Measurements from ENCODE around the gene NCKIPSD.

Gene NCKIPSD

DNA sequence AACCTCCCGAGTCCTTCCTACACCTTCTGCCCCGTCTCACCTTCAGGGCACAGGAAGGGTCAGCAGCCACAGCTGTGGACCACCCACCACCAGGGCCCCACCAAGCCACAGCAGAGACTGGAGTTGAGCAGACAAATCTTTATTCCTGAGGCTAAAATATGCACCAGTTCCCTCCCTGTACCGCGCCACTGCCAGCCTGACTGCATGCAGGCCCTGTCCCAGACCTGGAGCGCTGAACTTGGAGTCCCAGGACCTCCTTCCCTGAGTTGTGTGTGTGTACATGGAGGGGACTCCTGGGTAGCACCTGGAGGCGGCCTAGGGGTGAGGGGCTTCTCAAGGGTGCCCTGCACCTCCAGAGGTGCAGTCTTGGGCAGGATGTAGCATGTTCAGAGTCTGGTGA lies 60.1 kb downstream of the NCKIPSD start:
- no peaks in the 10 kb centered on the region for H4K20me1 ChIP-seq (ENCODE audit: insufficient read depth, low read length)
- H3K79me2 ChIP-seq (ENCODE audit: low read length): no peaks in the 10 kb centered on the region
- H3K4me2 ChIP-seq (ENCODE audit: low read length): no peak overlapping the region
- H3K27me3 ChIP-seq (ENCODE audit: low read depth, low read length): no peaks in the 10 kb centered on the region
- H3K4me3 ChIP-seq (ENCODE audit: low read length): no peak overlapping the region
- no peak overlapping the region for H3K9ac ChIP-seq (ENCODE audit: low read length)
- TF ChIP-seq EZH2phosphoT487 (IDR thresholded peaks at IDR 0.05; ENCODE audit: low read depth): no peak
- TF ChIP-seq CTCF (IDR thresholded peaks at IDR 0.05; ENCODE audit: low read depth, low read length): no peak
- H3K27ac ChIP-seq (ENCODE audit: low read length): no peak overlapping the region
- no peak overlapping the region for H2AFZ ChIP-seq (ENCODE audit: low read depth, low read length)
- H3K9me3 ChIP-seq (ENCODE audit: insufficient read depth, low read length): no peaks in the 10 kb centered on the region
- no peaks in the 10 kb centered on the region for H3K4me1 ChIP-seq (ENCODE audit: low read length)
- H3K36me3 ChIP-seq (replicated peaks; ENCODE audit: low read depth, low read length): peaks cover 26% of the 10 kb centered on the region

GRCh38 chr3:48624767-48625166 lies 60.9 kb downstream of the NCKIPSD start:
- Histone ChIP-seq H3K9me3 (ENCODE audit: insufficient read depth, low read length) (peaks cover under 1% of the 10 kb centered on the region; the same call in 1 of the 2 replicates), H3K27ac (ENCODE audit: low read length) (no peak overlapping the region), H4K20me1 (ENCODE audit: insufficient read depth, low read length) (no peaks in the 10 kb centered on the region), H2AFZ (ENCODE audit: low read depth, low read length) (no peak overlapping the region), H3K4me2 (ENCODE audit: low read length) (no peak overlapping the region), H3K4me3 (ENCODE audit: low read length) (no peak overlapping the region), H3K36me3 (replicated peaks; ENCODE audit: low read depth, low read length) (peaks cover 25% of the 10 kb centered on the region), H3K4me1 (ENCODE audit: low read length) (no peaks in the 10 kb centered on the region), H3K9ac (ENCODE audit: low read length) (no peak overlapping the region), H3K27me3 (ENCODE audit: low read depth, low read length) (no peaks in the 10 kb centered on the region), H3K79me2 (ENCODE audit: low read length) (no peaks in the 10 kb centered on the region)
- TF ChIP-seq EZH2phosphoT487 (IDR thresholded peaks at IDR 0.05; ENCODE audit: low read depth): no peak
- TF ChIP-seq CTCF (IDR thresholded peaks at IDR 0.05; ENCODE audit: low read depth, low read length): no peak

- no peak overlapping the region for H3K9ac ChIP-seq (ENCODE audit: low read length)
Measured at GRCh38 chr3:48623851-48624547, 61.7 kb downstream of the NCKIPSD start.

More at GRCh38 chr3:48623851-48624547, 61.7 kb downstream of the NCKIPSD start:
- Histone ChIP-seq H3K4me2 (ENCODE audit: low read length) (no peak overlapping the region), H3K36me3 (replicated peaks; ENCODE audit: low read depth, low read length) (peaks cover 24% of the 10 kb centered on the region), H3K27me3 (ENCODE audit: low read depth, low read length) (no peaks in the 10 kb centered on the region), H3K9me3 (ENCODE audit: insufficient read depth, low read length) (peaks cover 5% of the 10 kb centered on the region; the same call in 1 of the 2 replicates), H3K4me1 (ENCODE audit: low read length) (no peaks in the 10 kb centered on the region), H4K20me1 (ENCODE audit: insufficient read depth, low read length) (no peaks in the 10 kb centered on the region), H3K27ac (ENCODE audit: low read length) (no peak overlapping the region), H3K79me2 (ENCODE audit: low read length) (no peaks in the 10 kb centered on the region), H3K4me3 (ENCODE audit: low read length) (no peak overlapping the region), H2AFZ (ENCODE audit: low read depth, low read length) (no peak overlapping the region)
- no peak for TF ChIP-seq EZH2phosphoT487 (IDR thresholded peaks at IDR 0.05; ENCODE audit: low read depth)
- no peak for TF ChIP-seq CTCF (IDR thresholded peaks at IDR 0.05; ENCODE audit: low read depth, low read length)
